ENCODE data around the gene STXBP1. TPM values are rescaled to one million over a fixed set of nuclear protein-coding genes. Genes with fewer than 3 reads are reported as not detected.

Gene STXBP1
- polyA plus RNA-seq, 2 of the 4 experiments (the other 2 are of a cell fraction): 13.3 to 22.6 TPM

GRCh38 chr9:127706836-127707241, 94.8 kb downstream of the STXBP1 start, which contains the start of gene CFAP157:
Gene CFAP157, plus strand, starts transcription at chr9:127706988. Its CDS starts 44 bp downstream, at chr9:127707032.
- no peak within 1 kb of the TSS for H3K27ac ChIP-seq
- no peak within 1 kb of the TSS for H3K4me2 ChIP-seq
- TF ChIP-seq RAD21 (conservative IDR thresholded peaks at IDR 0.05 in 1 of 2, IDR thresholded peaks at IDR 0.05 in 1 of 2) (no peak), E2F6 (IDR thresholded peaks at IDR 0.05; ENCODE audit: borderline replicate concordance, low read depth) (no peak), JUN (IDR thresholded peaks at IDR 0.05) (no peak)
- WGBS (ENCODE audit: missing lambda C conversion rate): 80% methylated on average over 11 of the region's 11 CpGs
- H3K9me3 ChIP-seq: no peaks in the 10 kb centered on the region
- no peak within 1 kb of the TSS for H3K4me3 ChIP-seq
- POLR2A ChIA-PET: no interaction called here
- no peaks in the 10 kb centered on the region for H3K4me1 ChIP-seq
- DNase-seq (ENCODE audit: low read depth in 1 of 2, low spot score in 1 of 2): peak; percentile 44 to 55
- FAIRE-seq: no peak
- ATAC-seq: peak; percentile 60 to 73; a peak in 4 of 6 replicates
- CTCF ChIA-PET: interaction anchor here (0.6 to 4.2 kb wide), 6 partner anchors 9 to 246 kb away, joined by 3 to 25 read pairs (median 4); partner anchors contain the start of genes PTRH1, TOR2A and TTC16

GRCh38 chr9:127707766-127708165, 95.7 kb downstream of the STXBP1 start:
- Histone ChIP-seq H3K4me2 (no peak overlapping the region), H3K4me3 (no peak overlapping the region), H3K4me1 (no peaks in the 10 kb centered on the region), H3K9me3 (no peaks in the 10 kb centered on the region), H3K27ac (no peak overlapping the region)
- FAIRE-seq: no peak
- ChIA-PET POLR2A (no interaction called here), CTCF (interaction anchor here (1.0 to 1.5 kb wide), 4 partner anchors 14 to 204 kb away, joined by 3 to 5 read pairs (median 4); no protein-coding TSS in a partner anchor)
- peak in 1 of 2 experiments; percentile 44 for DNase-seq (ENCODE audit: low read depth in 1 of 2, low spot score in 1 of 2)
- WGBS (ENCODE audit: missing lambda C conversion rate): 47% methylated on average over 5 of the region's 5 CpGs
- peak in 1 of 2 experiments; percentile 20; a peak in 2 of 6 replicates for ATAC-seq
- TF ChIP-seq RAD21 (conservative IDR thresholded peaks at IDR 0.05 in 1 of 2, IDR thresholded peaks at IDR 0.05 in 1 of 2): peak in 1 of 2 experiments; percentile 29; a peak in 2 of 5 replicates
- no peak for TF ChIP-seq HMGXB4 (CRISPR knock-in tag; IDR thresholded peaks at IDR 0.05; ENCODE audit: borderline replicate concordance)

GRCh38 chr9:127708952-127709587, 97.0 kb downstream of the STXBP1 start:
- no peak for DNase-seq (ENCODE audit: low read depth in 1 of 2, low spot score in 1 of 2)
- no peak overlapping the region for H3K4me2 ChIP-seq
- 91% methylated on average over 8 of the region's 8 CpGs for WGBS (ENCODE audit: missing lambda C conversion rate)
- no peaks in the 10 kb centered on the region for H3K9me3 ChIP-seq
- H3K27ac ChIP-seq: no peak overlapping the region
- no peak for FAIRE-seq
- H3K4me1 ChIP-seq: peaks cover under 1% of the 10 kb centered on the region; the same call in 1 of the 3 replicates
- no peak for ATAC-seq
- ChIA-PET POLR2A (no interaction called here), CTCF (interaction anchor here (0.9 to 4.2 kb wide), 2 partner anchors 26 to 120 kb away, joined by 3 to 26 read pairs; partner anchors contain the start of gene TOR2A)
- no peak overlapping the region for H3K4me3 ChIP-seq
- no peak for TF ChIP-seq BCL3 (IDR thresholded peaks at IDR 0.05)
- TF ChIP-seq FOXS1 (CRISPR knock-in tag; IDR thresholded peaks at IDR 0.05): no peak
- no peak for TF ChIP-seq MYC (IDR thresholded peaks at IDR 0.05; ENCODE audit: borderline replicate concordance, low read length)
- TF ChIP-seq HEYL (CRISPR knock-in tag; IDR thresholded peaks at IDR 0.05): no peak

- TF ChIP-seq ZFP36 (IDR thresholded peaks at IDR 0.05; ENCODE audit: borderline replicate concordance, partially characterized antibody) (peak; percentile 53), ZNF302 (CRISPR knock-in tag; IDR thresholded peaks at IDR 0.05) (no peak)
- H3K4me2 ChIP-seq: no peak overlapping the region
- no peak for FAIRE-seq
- no peaks in the 10 kb centered on the region for H3K9me3 ChIP-seq
- ChIA-PET CTCF (interaction anchor here (1.4 to 4.2 kb wide), 4 partner anchors 14 to 211 kb away, joined by 3 to 26 read pairs (median 4); partner anchors contain the start of gene TOR2A), POLR2A (no interaction called here)
- H3K27ac ChIP-seq: no peak overlapping the region
- H3K4me3 ChIP-seq: no peak overlapping the region
- H3K4me1 ChIP-seq: peaks cover 6% of the 10 kb centered on the region; the same call in 1 of the 3 replicates
- 92% methylated on average over 10 of the region's 10 CpGs for WGBS (ENCODE audit: missing lambda C conversion rate)
- DNase-seq (ENCODE audit: low read depth in 1 of 2, low spot score in 1 of 2): no peak
- no peak for ATAC-seq
These were observed 98.2 kb downstream of the STXBP1 start for GRCh38 chr9:127710204-127710783.
